Erythroblast (primary cell): Measurements from ENCODE around the gene TMEM69.
"Not testable (repeated sequence)": the region's sequence is repeated elsewhere in the genome, so short reads cannot be mapped to it uniquely, and the experiment has no call there.

Source experiments
- DNase-seq, 2 experiments: peaks; one replicate each; lab custom pipeline; 2025; lab: John Stamatoyannopoulos, UW
- GATA1 ChIP-seq: IDR thresholded peaks from 2 replicates; pipeline ENCODE4 v1.6.1; 2011; ENCODE audit warnings: low read depth, mild to moderate bottlenecking, control low read depth, low read length, moderate library complexity
- POLR2A ChIP-seq: IDR thresholded peaks from 2 replicates; pipeline ENCODE4 v1.6.1; 2011; ENCODE audit warnings: mild to moderate bottlenecking, low read length

The TMEM69 gene

DNA sequence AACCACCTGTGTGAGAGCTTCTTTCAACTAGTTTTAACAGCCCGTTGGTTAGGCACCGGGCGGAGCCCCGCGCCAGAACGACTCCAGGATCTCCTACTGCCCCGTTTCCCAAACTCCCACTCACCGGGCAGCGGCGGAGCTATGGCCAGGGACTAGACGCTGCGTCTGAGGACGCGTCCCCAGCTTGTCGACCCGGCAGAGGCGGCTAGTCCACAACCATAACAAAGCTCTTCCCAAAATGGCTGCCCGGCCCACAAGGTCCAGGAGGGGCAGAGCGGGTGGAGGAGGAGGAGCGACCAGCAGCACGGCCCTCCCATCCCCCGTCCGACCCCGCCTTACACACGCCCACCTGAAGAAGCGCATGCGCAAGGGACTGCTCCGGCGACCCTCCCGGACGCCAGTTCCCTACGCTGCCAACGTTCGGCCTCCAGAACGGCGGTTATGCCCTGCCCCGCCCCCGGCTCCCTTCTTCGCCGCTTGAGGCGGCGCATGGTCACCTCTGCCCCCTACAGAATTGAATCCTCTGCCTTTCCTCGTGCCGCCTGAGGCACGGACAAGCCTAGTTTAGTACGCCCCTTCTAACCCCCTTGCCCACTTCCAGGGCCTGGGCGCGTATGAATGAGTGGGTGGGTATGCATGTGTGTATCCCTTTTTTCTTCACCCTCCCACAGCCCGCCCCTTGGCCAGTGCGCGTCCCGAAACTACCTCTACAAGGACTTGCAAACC lies 1.5 kb upstream of the TMEM69 start, which contains the start of gene GPBP1L1:
GPBP1L1 (minus strand) TSS at position 246 of the 726 bp plus-strand sequence. CDS start 27,446 bp downstream, outside the sequence.
- TF ChIP-seq GATA1 (no peak), POLR2A (peak; percentile 82)
- DNase-seq: peak; percentile 98 to 99

DNA sequence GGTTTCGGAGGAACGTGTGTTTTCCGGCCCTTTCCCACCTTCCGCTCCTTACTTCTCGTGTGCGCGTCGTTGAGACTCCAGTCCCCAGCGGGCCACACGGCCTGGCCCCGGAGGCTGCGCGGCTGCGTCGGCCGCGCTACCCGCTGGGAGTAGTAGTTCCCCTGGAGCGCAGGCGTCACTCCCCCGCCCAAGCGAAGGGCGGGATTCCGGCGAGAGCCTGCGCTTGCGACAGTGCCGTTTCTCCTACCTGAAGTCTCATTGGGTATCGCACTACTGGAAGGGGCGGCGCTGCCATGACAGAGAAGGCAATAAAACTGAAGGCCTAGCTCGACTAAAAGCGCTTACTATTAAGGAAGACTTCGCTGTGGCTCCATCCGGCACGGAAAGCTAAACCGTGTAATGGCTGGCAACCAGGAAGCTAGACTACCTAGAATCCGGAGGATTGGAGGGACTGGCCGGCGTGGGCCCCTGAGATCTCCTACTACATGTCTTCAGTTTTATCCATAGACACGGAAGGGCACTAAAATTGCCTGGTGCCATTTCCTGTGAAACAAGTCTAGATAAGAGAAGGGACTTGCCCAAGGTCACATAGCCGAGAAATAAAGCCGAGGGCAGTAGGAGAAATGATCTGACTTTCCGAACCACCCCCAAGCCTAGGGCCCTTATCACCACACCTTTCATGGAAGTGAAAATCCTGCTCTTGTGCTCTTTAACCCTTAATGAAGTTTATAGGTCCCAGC lies 797 bp upstream of the TMEM69 start:
- TF ChIP-seq GATA1: no peak
- TF ChIP-seq POLR2A: peak; percentile 95
- DNase-seq: peak; percentile 99

DNA sequence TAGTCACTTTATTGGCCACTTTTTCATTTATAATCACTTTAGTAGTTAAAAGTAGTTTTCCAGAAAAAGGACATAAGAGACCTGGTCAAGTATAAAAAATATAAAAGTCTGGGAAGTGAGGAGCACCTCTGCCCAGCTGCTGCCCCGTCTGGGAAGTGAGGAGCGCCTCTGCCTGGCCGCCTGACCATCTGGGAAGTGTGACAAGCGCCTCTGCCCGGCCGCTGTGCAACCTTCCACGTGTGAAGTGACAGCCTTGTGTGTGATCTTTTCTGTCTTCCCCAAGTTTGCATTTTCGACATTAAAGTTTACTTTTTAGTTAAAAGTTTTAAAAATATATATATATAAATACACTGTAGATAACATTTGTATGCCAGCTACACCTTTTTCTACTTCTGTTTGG lies 5.8 kb downstream of the TMEM69 start:
- DNase-seq: not testable (repeated sequence)

DNA sequence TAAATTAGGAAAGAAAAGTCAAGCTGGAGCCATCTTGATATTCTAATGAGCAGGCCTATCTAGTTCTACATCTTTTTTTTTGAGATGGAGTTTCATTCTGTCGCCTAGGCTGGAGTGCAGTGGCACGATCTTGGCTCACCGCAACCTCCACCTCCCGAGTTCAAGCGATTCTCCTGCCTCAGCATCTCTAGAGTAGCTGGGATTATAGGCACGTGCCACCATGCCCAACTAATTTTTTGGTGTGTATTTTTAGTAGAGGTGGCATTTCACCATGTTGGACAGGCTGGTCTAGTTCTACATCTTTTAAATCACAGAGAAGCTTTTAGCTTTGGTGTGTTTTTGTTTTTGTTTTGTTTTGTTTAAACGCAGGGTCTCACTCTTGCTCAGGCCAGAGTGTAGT lies 6.8 kb downstream of the TMEM69 start:
- TF ChIP-seq POLR2A: peak; percentile 35
- no peak for TF ChIP-seq GATA1
- DNase-seq: no peak

DNA sequence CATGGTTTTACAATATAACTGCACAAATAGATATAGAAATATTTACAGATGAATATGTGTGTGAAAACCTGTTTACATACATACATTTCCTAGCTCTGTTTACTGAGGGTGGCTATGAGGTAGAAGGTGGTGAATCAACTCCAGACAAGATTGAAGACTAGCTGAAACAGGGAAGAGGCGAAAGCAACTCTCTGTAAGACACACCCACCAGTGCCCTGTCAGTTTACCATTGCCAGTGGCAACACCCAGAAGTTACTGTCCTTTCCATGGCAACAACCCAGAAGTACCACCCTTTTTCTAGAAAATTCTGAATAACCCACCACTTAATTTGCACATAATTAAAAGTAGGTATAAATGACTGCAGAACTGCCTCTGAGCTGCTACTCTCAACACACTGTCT lies 16.7 kb downstream of the TMEM69 start:
- DNase-seq: no peak
- no peak for TF ChIP-seq GATA1
- no peak for TF ChIP-seq POLR2A

DNA sequence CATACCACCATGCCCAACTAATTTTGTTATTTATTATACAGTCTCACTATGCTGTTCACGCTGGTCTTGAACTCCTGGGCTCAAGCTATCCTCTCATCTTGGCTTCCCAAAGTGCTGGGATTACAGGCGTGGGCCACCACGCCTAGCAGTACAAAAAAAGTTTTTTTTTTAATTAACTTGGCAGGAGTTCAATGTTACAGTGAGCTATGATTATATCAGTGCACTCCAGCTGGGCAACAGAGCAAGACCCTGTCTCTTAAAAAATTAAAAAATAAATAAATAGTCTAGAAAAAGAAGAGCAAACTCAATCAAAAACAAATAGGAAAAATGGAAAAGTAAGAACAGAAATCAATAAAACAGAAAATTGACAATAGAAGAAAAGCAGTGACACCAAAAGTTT lies 25.7 kb downstream of the TMEM69 start:
- no peak for DNase-seq
- TF ChIP-seq GATA1 (no peak), POLR2A (no peak)

DNA sequence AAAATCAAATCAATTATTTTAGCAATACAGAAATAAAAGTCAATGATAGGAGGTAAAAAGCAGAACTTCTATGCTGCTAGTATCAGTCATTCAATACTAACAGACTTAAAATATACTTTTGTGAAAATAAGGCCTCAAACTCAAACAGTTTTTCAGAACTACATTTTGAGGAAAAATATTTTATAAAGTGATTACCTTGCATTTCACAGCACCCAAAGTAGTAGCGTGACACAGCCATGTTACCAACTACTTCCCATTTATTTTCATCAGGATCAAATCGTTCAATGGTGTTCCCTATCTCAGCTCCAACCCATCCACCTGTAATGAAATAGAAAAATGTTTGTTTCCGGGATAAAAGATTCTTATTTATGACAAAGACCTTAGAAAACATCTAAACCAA lies 28.7 kb downstream of the TMEM69 start:
- no peak for DNase-seq
- TF ChIP-seq POLR2A (no peak), GATA1 (no peak)

DNA sequence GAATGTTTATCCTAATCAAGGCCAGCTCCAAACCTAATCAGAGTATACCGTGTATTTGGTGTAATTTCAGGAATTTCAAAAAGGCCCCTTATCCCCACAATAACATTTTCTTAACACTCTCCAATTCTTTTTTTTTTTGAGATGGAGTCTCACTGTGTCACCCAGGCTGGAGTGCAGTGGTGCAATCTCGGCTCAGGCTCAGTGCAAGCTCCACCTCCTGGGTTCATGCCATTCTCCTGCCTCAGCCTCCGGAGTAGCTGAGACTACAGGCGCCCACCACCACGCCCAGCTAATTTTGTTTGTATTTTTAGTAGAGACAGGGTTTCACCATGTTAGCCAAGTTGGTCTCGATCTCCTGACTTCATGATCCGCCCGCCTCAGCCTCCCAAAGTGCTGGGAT lies 29.4 kb downstream of the TMEM69 start:
- DNase-seq: not testable (repeated sequence)

DNA sequence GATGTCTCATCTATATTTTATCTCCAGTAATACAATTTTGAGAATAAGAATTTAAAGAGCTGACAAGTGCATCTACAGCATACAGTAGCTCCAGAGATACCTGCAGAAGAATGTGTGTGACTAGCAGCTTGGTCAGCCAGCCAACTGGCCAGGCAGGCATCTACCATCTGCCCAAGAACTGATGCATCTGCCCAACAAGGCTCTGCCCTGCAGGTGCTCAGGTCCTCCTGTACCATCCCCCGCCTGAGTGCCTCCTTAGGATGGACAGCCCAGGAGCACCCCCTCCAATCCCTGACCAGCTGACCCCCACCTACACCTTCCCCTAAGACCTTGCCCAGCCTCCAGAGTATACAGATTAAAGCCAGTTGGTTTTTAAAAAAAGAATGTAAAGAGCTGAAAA lies 30.3 kb downstream of the TMEM69 start:
- no peak for TF ChIP-seq POLR2A
- no peak for TF ChIP-seq GATA1
- no peak for DNase-seq

DNA sequence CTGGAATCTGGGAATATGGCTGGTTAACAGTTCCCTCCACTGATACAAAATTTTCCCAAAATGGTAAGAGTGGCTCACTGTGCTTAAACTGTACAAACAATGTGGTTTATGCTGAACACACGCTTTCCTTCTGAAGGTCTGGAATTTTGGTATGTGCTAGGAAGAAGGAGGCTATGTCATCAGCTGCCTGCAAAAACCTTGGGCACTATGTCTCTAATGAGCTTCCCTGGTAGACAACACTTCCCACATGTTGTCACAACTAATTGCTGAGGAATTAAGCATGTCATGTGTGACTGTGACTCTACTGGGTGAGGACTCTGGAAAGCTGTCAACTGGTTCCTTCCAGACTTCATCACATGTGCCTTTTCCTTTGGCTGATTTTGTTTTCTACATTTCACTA lies 33.2 kb downstream of the TMEM69 start:
- DNase-seq: no peak
- TF ChIP-seq POLR2A: no peak
- TF ChIP-seq GATA1: no peak

DNA sequence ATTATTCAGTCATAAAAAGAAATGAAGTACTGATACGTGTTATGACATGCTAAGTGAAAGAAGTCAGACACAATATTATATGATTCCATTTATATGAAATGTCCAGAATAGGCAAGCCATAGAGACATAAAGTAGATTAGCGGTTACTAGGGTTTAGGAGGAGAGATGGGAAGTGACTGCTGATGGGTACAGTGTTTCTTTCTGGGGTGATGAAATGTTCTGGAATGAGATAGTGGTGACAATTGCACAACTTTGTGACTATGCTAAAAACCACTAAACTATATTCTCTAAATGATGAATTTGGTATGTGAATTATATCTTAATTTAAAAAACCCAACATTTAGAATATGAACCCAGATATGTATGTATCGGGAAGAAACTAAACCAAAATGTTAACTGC lies 34.8 kb downstream of the TMEM69 start:
- TF ChIP-seq GATA1 (no peak), POLR2A (no peak)
- peak; percentile 25 to 73 for DNase-seq

DNA sequence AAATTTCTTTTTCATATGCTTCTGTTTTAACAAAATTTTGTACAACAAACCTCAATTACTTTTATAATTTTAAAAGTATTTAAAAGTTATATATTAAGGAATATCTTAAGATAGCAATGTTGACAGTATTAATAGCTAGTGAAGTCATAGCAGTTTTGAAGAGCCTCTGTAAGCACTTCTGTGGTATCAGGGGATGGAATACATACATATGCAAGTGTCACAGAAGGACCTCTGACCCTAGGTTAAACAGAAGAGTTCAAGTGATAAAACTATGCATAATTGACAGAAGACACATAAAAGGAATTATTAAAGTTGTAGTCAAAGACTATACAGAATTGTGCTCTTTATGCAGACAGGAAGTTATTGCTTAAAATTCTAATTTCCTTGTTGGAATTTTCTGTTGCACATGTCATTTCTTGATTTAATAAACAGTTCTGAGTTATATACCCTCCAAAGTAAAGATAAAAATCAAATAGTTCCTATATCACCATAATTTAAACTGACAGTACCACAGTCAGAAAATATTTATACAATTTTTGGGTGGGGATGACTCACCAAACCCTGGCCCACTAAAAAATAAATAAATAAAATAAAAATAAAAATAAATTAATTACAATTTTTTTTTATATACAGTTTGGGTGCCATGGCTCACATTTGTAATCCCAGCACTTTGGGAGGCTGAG lies 35.4 kb downstream of the TMEM69 start:
- peak in 1 of 2 experiments; percentile 47 for DNase-seq
- TF ChIP-seq GATA1 (no peak), POLR2A (no peak)

DNA sequence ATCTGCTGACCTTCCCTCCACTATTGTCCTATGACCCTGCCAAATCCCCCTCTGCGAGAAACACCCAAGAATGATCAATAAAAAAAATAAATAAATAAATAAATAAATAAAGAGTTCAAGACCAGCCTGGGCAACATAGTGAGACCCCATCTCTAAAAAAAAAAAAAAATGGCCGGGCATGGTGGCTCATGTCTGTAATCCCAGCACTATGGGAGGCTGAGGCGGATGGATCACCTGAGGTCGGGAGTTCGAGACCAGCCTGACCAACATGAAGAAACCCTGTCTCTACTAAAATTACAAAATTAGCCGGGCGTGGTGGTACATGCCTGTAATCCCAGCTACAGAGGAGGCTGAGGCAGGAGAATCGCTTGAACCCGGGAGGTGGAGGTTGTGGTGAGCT lies 38.0 kb downstream of the TMEM69 start:
- not testable (repeated sequence) for DNase-seq

DNA sequence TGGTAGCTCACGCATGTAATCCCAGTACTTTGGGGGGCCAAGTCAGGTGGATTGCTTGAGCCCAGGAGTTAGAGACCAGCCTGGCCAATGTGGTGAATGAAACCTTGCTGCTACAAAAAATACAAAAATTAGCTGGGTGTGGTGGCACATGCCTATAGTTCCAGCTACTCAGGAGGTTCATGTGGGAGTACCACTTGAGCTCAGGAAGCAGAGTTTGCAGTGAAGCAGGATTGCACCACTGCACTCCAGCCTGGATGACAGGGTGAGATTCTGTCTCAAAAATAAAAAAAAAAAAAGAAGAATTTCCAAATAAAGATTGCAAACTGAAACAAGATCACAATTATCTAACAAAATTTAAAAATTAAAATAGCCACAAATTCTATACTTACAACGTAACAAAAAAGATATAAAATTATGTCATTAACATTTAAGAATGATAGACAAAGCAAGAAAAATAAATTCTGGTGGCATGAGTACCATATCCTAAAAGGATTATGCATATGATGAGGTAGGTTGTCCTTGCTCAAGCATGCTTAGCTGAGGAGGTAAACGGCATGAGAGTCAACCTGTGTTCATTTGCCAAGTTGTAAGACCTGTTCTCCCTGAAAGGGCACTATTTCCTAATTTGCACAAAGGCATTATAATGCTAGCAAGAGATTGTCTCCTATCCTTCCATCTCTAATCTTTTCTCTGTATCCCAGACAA lies 42.2 kb downstream of the TMEM69 start:
- TF ChIP-seq POLR2A: no peak
- TF ChIP-seq GATA1: no peak
- no peak for DNase-seq
